Right ventricle myocardium inferior (tissue), 1 donor: ENCODE measurements around the gene KCNK10. TPM values are rescaled to one million over a fixed set of nuclear protein-coding genes. Genes with fewer than 3 reads are reported as not detected.

Experiments
- ATAC-seq: fragments of 200-7000 bp; cut with Tn5 transposase; one replicate; pipeline ENCODE4 v1.9.1; 2020; ENCODE audit warnings: mild to moderate bottlenecking, moderate library complexity
- DNase-seq: peaks from one replicate; pipeline ENCODE4 v3.0.0; 2021; ENCODE audit errors: missing footprints
- intact Hi-C: fragments of 100-400 bp; cut with DNase I; formaldehyde crosslinking; loops from one replicate; pipeline ENCODE4 v1.11.0; 2022
- total RNA-seq: library from RNA; stranded (reverse); fragmentation: NEBNext Ultra II Directional; extraction: Animal tissue kit (Norgen Biotek cat#: 25700); gene quantifications from one replicate; pipeline ENCODE4 v1.2.1, GENCODE V29; 2021
- donor health status: DM: no; HTN: yes; CAD: no; lungs with severe emphysema.

The KCNK10 gene
- total RNA-seq, 1 donor from 2014 or later: not detected

GRCh38 chr14:88156127-88156526, 166.9 kb downstream of the KCNK10 start:
- intact Hi-C loops: no loop called here
- DNase-seq: no peak
- no peak for ATAC-seq

GRCh38 chr14:88154926-88155325, 168.1 kb downstream of the KCNK10 start:
- intact Hi-C loops: no loop called here
- ATAC-seq (no peak), DNase-seq (no peak)

- DNase-seq (no peak), ATAC-seq (no peak)
- intact Hi-C loops: no loop called here
These were observed 168.7 kb downstream of the KCNK10 start for GRCh38 chr14:88154321-88154720.

- intact Hi-C loops: no loop called here
- no peak for ATAC-seq
- no peak for DNase-seq
These were observed 176.0 kb downstream of the KCNK10 start for GRCh38 chr14:88146881-88147649.

- DNase-seq (no peak), ATAC-seq (no peak)
- intact Hi-C loops: no loop called here
These were observed 179.3 kb downstream of the KCNK10 start for GRCh38 chr14:88143810-88144209.

- DNase-seq (no peak), ATAC-seq (no peak)
- intact Hi-C loops: no loop called here
These were observed 180.1 kb downstream of the KCNK10 start for GRCh38 chr14:88142997-88143396.

GRCh38 chr14:88140874-88141273, 182.2 kb downstream of the KCNK10 start:
- ATAC-seq: no peak
- DNase-seq: no peak
- intact Hi-C loops: no loop called here

- no peak for DNase-seq
- no peak for ATAC-seq
- intact Hi-C loops: no loop called here
These were observed 185.7 kb downstream of the KCNK10 start for GRCh38 chr14:88137327-88137726.

Other genes with a start within 250 kb of the KCNK10 start
- gene SPATA7, start 62.4 kb upstream of the KCNK10 start, total RNA-seq: 8.0 TPM
- gene PTPN21, start 231.7 kb upstream of the KCNK10 start, total RNA-seq: 30.8 TPM
- gene ZC3H14, start 239.8 kb upstream of the KCNK10 start, total RNA-seq: 38.3 TPM